Hepatocyte (in vitro differentiated cells): ENCODE results near the gene LLGL1.

Source experiments
- EZH2 ChIP-seq: fragments of 200-600 bp; sonication (generic); IDR thresholded peaks from 2 replicates; pipeline ENCODE4 v1.6.1; 2016; ENCODE audit warnings: antibody characterized with exemption, mild to moderate bottlenecking, borderline replicate concordance
- EZH2phosphoT487 ChIP-seq: fragments of 200-600 bp; sonication (generic); IDR thresholded peaks from one replicate; pipeline ENCODE4 v1.6.1; 2018; ENCODE audit warnings: antibody characterized with exemption, mild to moderate bottlenecking, low read depth, moderate library complexity; ENCODE audit not compliant: unreplicated experiment, severe bottlenecking
- TF ChIP-seq, protein P1 (sequence below): fragments of 200-600 bp; sonication (generic); IDR thresholded peaks from 2 replicates; pipeline ENCODE4 v1.5.1; 2016; ENCODE audit warnings: antibody characterized with exemption, mild to moderate bottlenecking; ENCODE audit not compliant: poor library complexity

DNA sequence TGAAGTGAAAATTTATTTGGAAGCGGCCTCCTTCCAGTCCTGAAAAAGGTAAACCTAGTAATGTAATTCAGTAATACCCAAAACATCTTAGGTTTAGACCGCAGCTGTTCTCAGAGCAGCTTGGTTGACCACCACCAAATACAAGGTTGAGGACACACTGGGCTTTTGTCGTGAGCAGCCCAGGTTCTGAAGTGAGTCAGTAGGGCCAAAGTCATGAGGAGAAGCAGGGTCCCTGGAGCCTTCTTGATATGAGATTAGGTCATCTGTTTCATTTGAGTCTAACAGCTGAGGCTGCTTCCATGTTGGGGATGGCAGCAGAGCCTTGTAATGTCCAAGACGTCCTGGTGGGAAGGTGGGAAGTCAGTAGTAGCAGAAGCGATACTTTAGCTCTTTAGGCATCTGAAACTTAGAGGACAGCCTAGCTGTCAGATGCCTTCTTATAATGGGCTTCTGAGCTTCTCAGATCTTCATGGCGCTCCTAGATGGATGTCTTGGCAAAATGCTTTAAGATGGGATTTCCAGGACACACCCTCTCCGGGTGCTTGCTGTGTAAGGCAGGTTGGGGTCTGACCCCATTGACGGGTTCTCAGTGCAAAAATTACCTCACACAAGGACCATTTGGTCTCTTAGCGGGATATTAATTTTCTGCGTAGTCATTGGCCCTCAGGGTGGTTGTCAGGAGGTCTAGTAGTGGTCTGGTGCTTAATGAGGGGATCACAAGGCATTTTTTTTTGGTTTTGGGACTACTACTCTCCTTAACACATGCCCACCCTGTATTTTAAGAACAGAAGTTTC is 39.4 kb upstream of the LLGL1 start:
- TF ChIP-seq, protein P1, sequence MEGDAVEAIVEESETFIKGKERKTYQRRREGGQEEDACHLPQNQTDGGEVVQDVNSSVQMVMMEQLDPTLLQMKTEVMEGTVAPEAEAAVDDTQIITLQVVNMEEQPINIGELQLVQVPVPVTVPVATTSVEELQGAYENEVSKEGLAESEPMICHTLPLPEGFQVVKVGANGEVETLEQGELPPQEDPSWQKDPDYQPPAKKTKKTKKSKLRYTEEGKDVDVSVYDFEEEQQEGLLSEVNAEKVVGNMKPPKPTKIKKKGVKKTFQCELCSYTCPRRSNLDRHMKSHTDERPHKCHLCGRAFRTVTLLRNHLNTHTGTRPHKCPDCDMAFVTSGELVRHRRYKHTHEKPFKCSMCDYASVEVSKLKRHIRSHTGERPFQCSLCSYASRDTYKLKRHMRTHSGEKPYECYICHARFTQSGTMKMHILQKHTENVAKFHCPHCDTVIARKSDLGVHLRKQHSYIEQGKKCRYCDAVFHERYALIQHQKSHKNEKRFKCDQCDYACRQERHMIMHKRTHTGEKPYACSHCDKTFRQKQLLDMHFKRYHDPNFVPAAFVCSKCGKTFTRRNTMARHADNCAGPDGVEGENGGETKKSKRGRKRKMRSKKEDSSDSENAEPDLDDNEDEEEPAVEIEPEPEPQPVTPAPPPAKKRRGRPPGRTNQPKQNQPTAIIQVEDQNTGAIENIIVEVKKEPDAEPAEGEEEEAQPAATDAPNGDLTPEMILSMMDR: no peak
- TF ChIP-seq EZH2 (no peak), EZH2phosphoT487 (no peak)
